HEK293 (cell line): ENCODE data around the gene GMPR.
A peak's percentile ranks its signal among the peaks of the same experiment; 100 is the strongest.

Experiments used
- CTCF ChIA-PET: fragments of 350-600 bp; formaldehyde crosslinking; extraction: SDS; loops from one replicate; lab custom pipeline; 2021; ENCODE audit warnings: antibody characterized with exemption; lab: Yijun Ruan, JAX
- POLR2A ChIA-PET: fragments of 300-600 bp; formaldehyde crosslinking; extraction: SDS; loops from one replicate; lab custom pipeline; 2020; ENCODE audit warnings: antibody characterized with exemption, inconsistent platforms; lab: Yijun Ruan, JAX
- H3K27ac ChIP-seq: fragments of 200-500 bp; sonication (Bioruptor generic); 2 replicates; pipeline ENCODE4 v1.5.1; 2014; ENCODE audit warnings: low read depth, low read length, control low read depth, inconsistent platforms; ENCODE audit errors: extremely low read depth
- H3K36me3 ChIP-seq, 2 experiments: fragments of 200-500 bp in 1 of 2; sonication (Bioruptor generic) in 1 of 2; 1 replicate in 1 of 2; 2 replicates in 1 of 2; pipeline ENCODE4 v1.5.1; 2014 to 2017; ENCODE audit warnings: inconsistent platforms in 2 of 2, low read length in 2 of 2; ENCODE audit not compliant: control insufficient read depth in 2 of 2, insufficient read depth in 1 of 2
- H3K4me1 ChIP-seq: fragments of 200-500 bp; sonication (Bioruptor generic); 2 replicates; pipeline ENCODE4 v1.5.1; 2014; ENCODE audit warnings: mild to moderate bottlenecking, low read length, inconsistent platforms; ENCODE audit not compliant: control insufficient read depth, insufficient read depth
- H3K4me3 ChIP-seq: 2 replicates; pipeline ENCODE4 v1.5.1; 2011; ENCODE audit warnings: low read depth, mild to moderate bottlenecking, control low read depth, low read length, moderate library complexity
- H3K9me3 ChIP-seq: fragments of 200-500 bp; sonication (Bioruptor generic); 2 replicates; pipeline ENCODE4 v1.5.1; 2014; ENCODE audit warnings: low read depth, low read length, inconsistent platforms; ENCODE audit not compliant: control insufficient read depth, insufficient read depth
- BCL11A ChIP-seq: fragments of 450-650 bp; formaldehyde crosslinking; IDR thresholded peaks from 2 replicates; pipeline ENCODE4 v1.5.1; 2016; ENCODE audit warnings: low read depth, missing biosample characterization, missing genetic modification characterization
- EGR2 ChIP-seq: fragments of 450-650 bp; formaldehyde crosslinking; IDR thresholded peaks from 2 replicates; pipeline ENCODE4 v1.5.1; 2016; ENCODE audit warnings: low read depth, missing biosample characterization, missing genetic modification characterization
- KLF1 ChIP-seq: fragments of 450-650 bp; formaldehyde crosslinking; IDR thresholded peaks from 2 replicates; pipeline ENCODE4 v1.5.1; 2016; ENCODE audit warnings: missing biosample characterization, missing genetic modification characterization
- SCRT1 ChIP-seq: fragments of 450-650 bp; formaldehyde crosslinking; IDR thresholded peaks from 2 replicates; pipeline ENCODE4 v1.5.1; 2016; ENCODE audit warnings: missing biosample characterization, missing genetic modification characterization, borderline replicate concordance
- SP2 ChIP-seq: fragments of 450-650 bp; formaldehyde crosslinking; IDR thresholded peaks from 2 replicates; pipeline ENCODE4 v1.5.1; 2016; ENCODE audit warnings: missing biosample characterization, missing genetic modification characterization
- ZBTB1 ChIP-seq: fragments of 450-650 bp; formaldehyde crosslinking; IDR thresholded peaks from 2 replicates; pipeline ENCODE4 v1.5.1; 2016; ENCODE audit warnings: missing biosample characterization, missing genetic modification characterization
- ZFP37 ChIP-seq: fragments of 450-650 bp; formaldehyde crosslinking; IDR thresholded peaks from 2 replicates; pipeline ENCODE4 v1.5.1; 2016; ENCODE audit warnings: missing biosample characterization, missing genetic modification characterization
- ZNF132 ChIP-seq: fragments of 450-650 bp; formaldehyde crosslinking; IDR thresholded peaks from 2 replicates; pipeline ENCODE4 v1.5.1; 2017; ENCODE audit warnings: missing biosample characterization, missing genetic modification characterization, borderline replicate concordance
- ZNF155 ChIP-seq: fragments of 450-650 bp; formaldehyde crosslinking; IDR thresholded peaks from 2 replicates; pipeline ENCODE4 v1.5.1; 2016; ENCODE audit warnings: missing biosample characterization, missing genetic modification characterization
- ZNF184 ChIP-seq: fragments of 450-650 bp; IDR thresholded peaks from 2 replicates; pipeline ENCODE4 v1.5.1; 2018; ENCODE audit warnings: missing biosample characterization, mild to moderate bottlenecking, missing genetic modification characterization
- ZNF2 ChIP-seq: fragments of 450-650 bp; formaldehyde crosslinking; IDR thresholded peaks from 2 replicates; pipeline ENCODE4 v1.5.1; 2016; ENCODE audit warnings: missing biosample characterization, missing genetic modification characterization
- ZNF223 ChIP-seq: fragments of 450-650 bp; formaldehyde crosslinking; IDR thresholded peaks from 2 replicates; pipeline ENCODE4 v1.5.1; 2016; ENCODE audit warnings: missing biosample characterization, missing genetic modification characterization
- ZNF391 ChIP-seq: fragments of 450-650 bp; formaldehyde crosslinking; IDR thresholded peaks from 2 replicates; pipeline ENCODE4 v1.5.1; 2016; ENCODE audit warnings: low read depth, missing biosample characterization, missing genetic modification characterization, borderline replicate concordance
- ZNF433 ChIP-seq: fragments of 450-650 bp; formaldehyde crosslinking; IDR thresholded peaks from 2 replicates; pipeline ENCODE4 v1.5.1; 2016; ENCODE audit warnings: missing biosample characterization, missing genetic modification characterization, low read depth
- ZNF555 ChIP-seq: fragments of 450-650 bp; formaldehyde crosslinking; conservative IDR thresholded peaks from 2 replicates; pipeline ENCODE4 v1.5.1; 2017; ENCODE audit warnings: missing biosample characterization, mild to moderate bottlenecking, missing genetic modification characterization, inconsistent platforms
- TF ChIP-seq, protein P1 (sequence below): fragments of 450-650 bp; formaldehyde crosslinking; IDR thresholded peaks from 2 replicates; pipeline ENCODE4 v1.5.1; 2016; ENCODE audit warnings: missing biosample characterization, missing genetic modification characterization
- TF ChIP-seq, protein P2 (sequence below): fragments of 450-650 bp; formaldehyde crosslinking; IDR thresholded peaks from 2 replicates; pipeline ENCODE4 v1.5.0; 2017; ENCODE audit warnings: missing biosample characterization, missing genetic modification characterization, borderline replicate concordance
- TF ChIP-seq, protein P3 (sequence below): fragments of 450-650 bp; formaldehyde crosslinking; IDR thresholded peaks from 2 replicates; pipeline ENCODE4 v1.5.1; 2016; ENCODE audit warnings: missing biosample characterization, missing genetic modification characterization

GMPR gene

DNA sequence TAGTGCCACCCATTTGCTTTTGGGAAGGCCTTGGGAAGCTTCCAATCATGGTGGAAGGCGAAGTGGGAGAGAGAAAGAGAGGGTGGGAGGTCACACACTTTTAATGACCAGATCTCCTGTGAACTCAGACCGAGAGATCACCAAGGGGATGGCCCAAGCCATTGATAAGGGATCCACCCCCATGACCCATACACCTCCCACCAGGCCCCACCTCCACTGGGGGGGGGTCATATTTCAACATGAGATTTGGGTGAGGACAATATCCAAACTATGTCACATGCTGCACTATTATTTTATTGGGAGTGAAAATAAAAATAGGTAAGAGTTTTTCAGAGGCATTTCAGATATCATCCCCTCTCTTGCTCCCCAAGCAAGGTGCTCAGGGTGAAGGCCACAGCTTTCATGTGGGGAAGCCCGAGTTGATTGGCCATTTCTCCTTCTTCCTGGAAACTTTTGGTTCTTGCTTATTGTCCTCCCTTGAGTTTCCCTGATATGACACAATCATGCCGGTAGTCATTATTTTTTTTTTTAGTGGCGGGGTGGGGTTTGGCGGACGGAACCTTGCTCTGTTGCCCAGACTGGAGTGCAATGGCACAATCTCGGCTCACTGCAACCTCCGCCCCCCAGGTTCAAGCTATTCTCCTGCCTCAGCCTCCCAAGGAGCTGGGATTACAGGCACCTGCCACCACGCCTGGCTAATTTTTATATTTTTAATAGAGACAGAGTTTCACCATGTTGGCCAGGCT lies 15.2 kb downstream of the GMPR start:
- POLR2A ChIA-PET: no interaction called here
- no peak overlapping the region for H3K4me3 ChIP-seq
- peaks cover 0 to 26% of the 10 kb centered on the region in 2 experiments; a peak in 1 of 3 replicates for H3K36me3 ChIP-seq
- no peaks in the 10 kb centered on the region; the same call in 1 of the 2 replicates for H3K4me1 ChIP-seq
- TF ChIP-seq, protein P1, sequence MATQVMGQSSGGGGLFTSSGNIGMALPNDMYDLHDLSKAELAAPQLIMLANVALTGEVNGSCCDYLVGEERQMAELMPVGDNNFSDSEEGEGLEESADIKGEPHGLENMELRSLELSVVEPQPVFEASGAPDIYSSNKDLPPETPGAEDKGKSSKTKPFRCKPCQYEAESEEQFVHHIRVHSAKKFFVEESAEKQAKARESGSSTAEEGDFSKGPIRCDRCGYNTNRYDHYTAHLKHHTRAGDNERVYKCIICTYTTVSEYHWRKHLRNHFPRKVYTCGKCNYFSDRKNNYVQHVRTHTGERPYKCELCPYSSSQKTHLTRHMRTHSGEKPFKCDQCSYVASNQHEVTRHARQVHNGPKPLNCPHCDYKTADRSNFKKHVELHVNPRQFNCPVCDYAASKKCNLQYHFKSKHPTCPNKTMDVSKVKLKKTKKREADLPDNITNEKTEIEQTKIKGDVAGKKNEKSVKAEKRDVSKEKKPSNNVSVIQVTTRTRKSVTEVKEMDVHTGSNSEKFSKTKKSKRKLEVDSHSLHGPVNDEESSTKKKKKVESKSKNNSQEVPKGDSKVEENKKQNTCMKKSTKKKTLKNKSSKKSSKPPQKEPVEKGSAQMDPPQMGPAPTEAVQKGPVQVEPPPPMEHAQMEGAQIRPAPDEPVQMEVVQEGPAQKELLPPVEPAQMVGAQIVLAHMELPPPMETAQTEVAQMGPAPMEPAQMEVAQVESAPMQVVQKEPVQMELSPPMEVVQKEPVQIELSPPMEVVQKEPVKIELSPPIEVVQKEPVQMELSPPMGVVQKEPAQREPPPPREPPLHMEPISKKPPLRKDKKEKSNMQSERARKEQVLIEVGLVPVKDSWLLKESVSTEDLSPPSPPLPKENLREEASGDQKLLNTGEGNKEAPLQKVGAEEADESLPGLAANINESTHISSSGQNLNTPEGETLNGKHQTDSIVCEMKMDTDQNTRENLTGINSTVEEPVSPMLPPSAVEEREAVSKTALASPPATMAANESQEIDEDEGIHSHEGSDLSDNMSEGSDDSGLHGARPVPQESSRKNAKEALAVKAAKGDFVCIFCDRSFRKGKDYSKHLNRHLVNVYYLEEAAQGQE (tag by site-specific recombination): no peak
- no peak for TF ChIP-seq KLF1 (tag by site-specific recombination)
- TF ChIP-seq ZBTB1 (tag by site-specific recombination): no peak
- TF ChIP-seq EGR2 (tag by site-specific recombination): peak; percentile 11; the same call in 1 of the 2 replicates
- no peaks in the 10 kb centered on the region for H3K9me3 ChIP-seq
- CTCF ChIA-PET: interaction anchor here (0.6 kb wide), 1 partner anchor 14 kb away, joined by 4 read pairs; no protein-coding TSS in a partner anchor
- H3K27ac ChIP-seq: no peak overlapping the region

DNA sequence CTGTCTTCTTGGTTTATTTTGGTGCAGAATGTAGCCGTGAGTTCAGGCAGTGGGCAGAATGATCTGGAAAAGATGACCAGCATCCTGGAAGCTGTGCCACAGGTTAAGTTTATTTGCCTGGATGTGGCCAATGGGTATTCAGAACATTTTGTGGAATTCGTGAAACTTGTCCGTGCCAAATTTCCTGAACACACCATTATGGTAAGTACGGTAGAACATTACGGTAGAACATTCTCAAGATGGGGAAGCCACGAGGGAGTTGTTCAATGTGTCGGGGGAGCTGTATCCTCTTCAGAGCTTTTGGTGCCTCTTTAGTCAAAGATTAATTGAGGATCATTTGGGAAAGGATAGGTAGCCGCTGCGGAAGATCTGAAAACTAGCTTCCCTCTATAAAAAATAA lies 16.1 kb downstream of the GMPR start:
- ChIA-PET POLR2A (interaction anchor here (0.7 kb wide), 1 partner anchor 421 kb away, joined by 3 read pairs; no protein-coding TSS in a partner anchor), CTCF (interaction anchor here (0.7 to 1.3 kb wide), 2 partner anchors 13 to 23 kb away, joined by 3 to 5 read pairs; no protein-coding TSS in a partner anchor)
- TF ChIP-seq, protein P2, sequence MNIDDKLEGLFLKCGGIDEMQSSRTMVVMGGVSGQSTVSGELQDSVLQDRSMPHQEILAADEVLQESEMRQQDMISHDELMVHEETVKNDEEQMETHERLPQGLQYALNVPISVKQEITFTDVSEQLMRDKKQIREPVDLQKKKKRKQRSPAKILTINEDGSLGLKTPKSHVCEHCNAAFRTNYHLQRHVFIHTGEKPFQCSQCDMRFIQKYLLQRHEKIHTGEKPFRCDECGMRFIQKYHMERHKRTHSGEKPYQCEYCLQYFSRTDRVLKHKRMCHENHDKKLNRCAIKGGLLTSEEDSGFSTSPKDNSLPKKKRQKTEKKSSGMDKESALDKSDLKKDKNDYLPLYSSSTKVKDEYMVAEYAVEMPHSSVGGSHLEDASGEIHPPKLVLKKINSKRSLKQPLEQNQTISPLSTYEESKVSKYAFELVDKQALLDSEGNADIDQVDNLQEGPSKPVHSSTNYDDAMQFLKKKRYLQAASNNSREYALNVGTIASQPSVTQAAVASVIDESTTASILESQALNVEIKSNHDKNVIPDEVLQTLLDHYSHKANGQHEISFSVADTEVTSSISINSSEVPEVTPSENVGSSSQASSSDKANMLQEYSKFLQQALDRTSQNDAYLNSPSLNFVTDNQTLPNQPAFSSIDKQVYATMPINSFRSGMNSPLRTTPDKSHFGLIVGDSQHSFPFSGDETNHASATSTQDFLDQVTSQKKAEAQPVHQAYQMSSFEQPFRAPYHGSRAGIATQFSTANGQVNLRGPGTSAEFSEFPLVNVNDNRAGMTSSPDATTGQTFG (tag by site-specific recombination): no peak
- no peak for TF ChIP-seq ZNF391 (tag by site-specific recombination)
- no peak for TF ChIP-seq SP2 (tag by site-specific recombination)
- no peak for TF ChIP-seq ZFP37 (tag by site-specific recombination)
- no peak for TF ChIP-seq ZNF184 (tag by site-specific recombination)
- TF ChIP-seq, protein P3, sequence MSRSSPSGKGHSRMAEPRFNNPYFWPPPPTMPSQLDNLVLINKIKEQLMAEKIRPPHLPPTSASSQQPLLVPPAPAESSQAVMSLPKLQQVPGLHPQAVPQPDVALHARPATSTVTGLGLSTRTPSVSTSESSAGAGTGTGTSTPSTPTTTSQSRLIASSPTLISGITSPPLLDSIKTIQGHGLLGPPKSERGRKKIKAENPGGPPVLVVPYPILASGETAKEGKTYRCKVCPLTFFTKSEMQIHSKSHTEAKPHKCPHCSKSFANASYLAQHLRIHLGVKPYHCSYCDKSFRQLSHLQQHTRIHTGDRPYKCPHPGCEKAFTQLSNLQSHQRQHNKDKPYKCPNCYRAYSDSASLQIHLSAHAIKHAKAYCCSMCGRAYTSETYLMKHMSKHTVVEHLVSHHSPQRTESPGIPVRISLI (tag by site-specific recombination): no peak
- no peak for TF ChIP-seq ZNF433
- no peak for TF ChIP-seq ZNF2 (tag by site-specific recombination)
- no peak for TF ChIP-seq ZNF132 (tag by site-specific recombination)
- no peak for TF ChIP-seq ZNF223 (tag by site-specific recombination)
- no peak for TF ChIP-seq BCL11A (tag by site-specific recombination)
- TF ChIP-seq ZNF155: no peak
- no peak for TF ChIP-seq ZNF555 (tag by site-specific recombination)
- no peak for TF ChIP-seq SCRT1 (tag by site-specific recombination)
- Histone ChIP-seq H3K4me1 (no peaks in the 10 kb centered on the region; the same call in 1 of the 2 replicates), H3K4me3 (no peak overlapping the region), H3K9me3 (no peaks in the 10 kb centered on the region), H3K36me3 (peaks cover 0 to 26% of the 10 kb centered on the region in 2 experiments; a peak in 1 of 3 replicates), H3K27ac (no peak overlapping the region)
